GM19043 (cell line): Measurements from ENCODE around the gene OGFOD1.
"Not testable (repeated sequence)": the region's sequence is repeated elsewhere in the genome, so short reads cannot be mapped to it uniquely, and the experiment has no call there.

ENCODE experiments used
- ATAC-seq: cut with Tn5 transposase; IDR thresholded peaks from one replicate; pipeline ENCODE4 v1.9.1; 2021; ENCODE audit warnings: low read depth; ENCODE audit not compliant: unreplicated experiment

Gene OGFOD1

DNA sequence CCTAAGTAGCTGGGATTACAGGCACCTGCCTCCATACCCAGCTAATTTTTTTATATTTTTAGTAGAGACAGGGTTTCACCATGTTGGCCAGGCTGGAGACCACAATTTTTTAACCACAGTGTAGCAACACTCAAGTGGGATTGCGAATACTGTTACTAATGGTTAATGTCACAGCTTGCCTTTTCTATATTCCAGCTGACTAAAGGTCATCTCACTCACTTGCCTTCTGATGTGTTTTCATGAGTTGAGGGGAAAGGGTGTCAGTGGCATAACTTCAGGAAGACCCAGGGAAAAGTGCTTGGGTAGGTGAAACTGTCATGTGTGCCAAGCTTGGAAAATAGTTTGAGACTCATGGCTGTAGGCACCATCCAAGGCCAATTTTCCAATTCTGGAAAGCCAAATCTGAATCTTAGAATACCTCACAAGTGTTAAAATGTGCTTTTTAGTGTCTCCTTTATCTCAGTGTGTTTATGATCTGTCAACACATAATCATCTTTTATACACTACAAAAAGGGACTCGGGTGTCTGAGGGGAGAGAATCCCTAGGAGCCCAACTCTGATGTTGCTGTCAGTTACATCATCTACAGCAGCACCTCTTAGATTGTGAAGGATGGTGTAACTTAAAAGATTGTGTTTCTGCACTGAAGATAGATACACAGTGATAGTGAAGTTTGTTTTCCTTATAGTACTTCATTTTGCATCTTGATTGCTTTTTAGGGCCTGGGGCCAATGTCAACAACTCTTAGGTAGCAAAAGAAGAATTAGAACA, 27.1 kb downstream of the OGFOD1 start:
- no peak for ATAC-seq

GRCh38 chr16:56479469-56479868, 28.1 kb downstream of the OGFOD1 start:
- ATAC-seq: no peak

DNA sequence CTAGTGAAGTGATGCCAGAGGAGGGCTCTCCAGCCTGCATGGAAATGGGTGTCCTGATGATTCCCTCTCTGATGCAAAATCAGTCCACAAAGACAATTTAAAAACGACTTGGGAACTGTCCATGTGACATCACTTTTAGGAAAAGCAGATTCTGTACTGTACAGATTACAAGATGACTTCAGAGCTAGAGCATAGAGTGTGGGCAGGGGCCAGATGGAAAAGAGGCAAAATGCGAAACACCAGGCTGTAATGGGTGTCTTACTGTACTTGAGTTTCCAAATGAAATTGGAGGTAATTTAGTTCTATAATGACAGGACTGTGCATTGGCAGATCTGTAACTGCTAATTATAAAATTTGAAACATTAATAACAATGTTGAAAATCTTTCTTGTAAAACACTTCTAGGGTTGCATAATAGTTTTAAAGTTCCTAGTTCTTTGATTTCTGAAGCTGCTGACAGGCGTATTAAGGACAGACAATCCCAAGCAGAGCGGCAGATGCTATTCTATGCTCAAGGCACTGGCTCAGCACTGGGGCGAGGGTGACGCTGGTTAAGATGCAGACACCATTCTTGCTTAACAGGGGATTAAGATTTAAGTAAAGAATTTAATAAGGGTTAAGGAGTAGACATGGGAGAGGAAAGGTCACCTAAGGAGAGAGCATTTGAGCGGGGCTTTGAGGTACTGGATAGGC, 29.6 kb downstream of the OGFOD1 start:
- ATAC-seq: no peak

GRCh38 chr16:56481468-56482122, 30.2 kb downstream of the OGFOD1 start:
- no peak for ATAC-seq

GRCh38 chr16:56482683-56483236, 31.4 kb downstream of the OGFOD1 start:
- no peak for ATAC-seq

DNA sequence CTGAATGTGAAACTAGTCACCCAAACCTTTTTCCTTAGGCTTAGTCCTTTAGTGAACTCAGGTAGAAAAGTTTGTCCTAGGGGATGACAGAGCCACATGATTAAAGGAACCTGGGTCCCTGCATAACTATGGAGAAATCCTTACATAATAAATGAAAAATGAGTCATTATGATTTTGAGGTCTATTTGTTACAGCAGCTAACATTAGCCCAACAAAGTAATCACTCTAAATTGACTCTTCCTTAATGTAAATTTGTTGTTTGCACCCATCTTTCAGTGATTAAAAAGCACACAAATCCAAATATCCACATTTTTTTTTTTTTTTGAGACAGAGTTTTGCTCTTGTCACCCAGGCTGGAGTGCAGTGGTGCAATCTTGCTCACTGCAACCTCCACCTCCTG, 32.0 kb downstream of the OGFOD1 start:
- ATAC-seq: no peak

- no peak for ATAC-seq
These were observed 36.7 kb downstream of the OGFOD1 start for GRCh38 chr16:56488035-56488434.

DNA sequence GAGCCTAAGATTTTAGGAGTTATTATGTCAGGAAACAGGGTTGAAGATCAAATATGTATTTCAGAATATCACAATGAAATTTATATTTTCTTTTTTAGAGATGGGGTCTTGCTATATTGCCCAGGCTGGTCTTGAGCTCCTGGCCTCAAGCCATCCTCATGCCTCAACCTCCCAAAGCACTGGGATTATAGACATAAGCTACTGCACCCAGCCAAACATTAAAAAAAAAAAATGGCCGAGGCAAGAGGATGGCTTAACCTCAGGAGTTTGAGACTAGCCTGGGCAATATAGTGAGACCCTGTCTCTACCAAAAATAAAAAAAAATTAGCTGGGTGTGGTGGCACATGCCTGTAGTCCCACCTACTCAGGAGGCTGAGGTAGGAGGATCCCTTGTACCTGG, 37.5 kb downstream of the OGFOD1 start:
- ATAC-seq: not testable (repeated sequence)

DNA sequence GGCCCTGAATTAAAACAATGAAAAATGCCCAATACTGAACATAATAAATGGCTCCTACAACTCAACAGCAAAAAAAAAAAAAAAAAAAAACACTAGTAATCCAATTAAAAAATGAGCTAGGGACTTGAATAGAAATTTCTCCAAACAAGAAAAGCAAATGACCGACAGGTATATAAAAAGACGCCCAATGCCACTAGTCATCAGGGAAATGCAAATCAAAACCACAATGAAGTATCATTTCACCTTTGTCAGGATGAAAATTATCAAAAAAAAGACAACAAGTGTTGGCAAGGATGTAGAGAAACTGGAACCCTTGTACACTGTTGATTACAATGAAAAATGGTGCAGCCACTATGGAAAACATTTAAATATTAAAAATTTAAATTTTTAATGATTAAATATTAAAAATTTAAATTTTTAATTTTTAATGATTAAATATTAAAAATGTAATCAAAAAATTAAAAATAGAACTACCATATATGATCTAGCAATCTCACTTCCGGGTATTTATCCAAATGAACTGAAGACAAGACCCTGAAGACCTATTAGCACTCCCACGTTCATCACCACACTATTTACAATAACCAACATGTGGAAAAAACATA, 40.4 kb downstream of the OGFOD1 start:
- no peak for ATAC-seq

DNA sequence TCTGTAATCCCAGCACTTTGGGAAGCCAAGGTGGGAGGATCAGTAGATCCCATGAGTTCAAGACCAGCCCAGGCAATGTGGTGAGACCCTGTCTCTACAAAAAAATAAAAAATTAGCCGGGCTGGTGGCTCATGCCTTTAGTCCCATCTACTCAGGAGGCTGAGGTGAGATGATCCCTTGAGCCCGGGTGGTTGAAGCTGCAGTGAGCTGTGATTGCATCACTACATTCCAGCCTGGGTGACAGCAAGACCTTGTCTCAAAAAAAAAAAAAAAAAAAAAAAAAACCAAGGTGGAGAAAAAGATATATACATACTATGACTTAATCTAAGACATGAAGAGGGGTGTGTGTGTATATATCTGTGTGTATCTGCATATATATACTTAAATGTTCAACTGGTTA, 41.8 kb downstream of the OGFOD1 start:
- ATAC-seq: no peak

DNA sequence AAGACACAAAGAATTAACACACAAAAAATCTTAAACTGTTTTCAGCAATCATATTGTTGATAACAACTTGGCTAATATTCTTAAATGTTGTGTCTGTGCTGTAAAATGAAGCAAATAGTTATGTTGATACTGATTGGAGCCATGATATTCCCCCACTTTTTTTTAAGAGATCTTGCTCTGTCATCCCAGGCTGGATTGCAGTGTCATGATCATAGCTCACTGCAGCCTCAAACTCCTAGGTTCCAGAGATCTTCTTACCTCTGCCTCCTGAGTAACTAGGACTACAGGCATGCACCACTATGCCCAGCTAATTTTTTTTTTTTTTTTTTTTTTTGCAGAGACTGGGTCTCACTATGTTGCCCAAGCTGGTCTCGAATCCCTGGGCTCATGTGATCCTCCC, 42.5 kb downstream of the OGFOD1 start:
- ATAC-seq: no peak

DNA sequence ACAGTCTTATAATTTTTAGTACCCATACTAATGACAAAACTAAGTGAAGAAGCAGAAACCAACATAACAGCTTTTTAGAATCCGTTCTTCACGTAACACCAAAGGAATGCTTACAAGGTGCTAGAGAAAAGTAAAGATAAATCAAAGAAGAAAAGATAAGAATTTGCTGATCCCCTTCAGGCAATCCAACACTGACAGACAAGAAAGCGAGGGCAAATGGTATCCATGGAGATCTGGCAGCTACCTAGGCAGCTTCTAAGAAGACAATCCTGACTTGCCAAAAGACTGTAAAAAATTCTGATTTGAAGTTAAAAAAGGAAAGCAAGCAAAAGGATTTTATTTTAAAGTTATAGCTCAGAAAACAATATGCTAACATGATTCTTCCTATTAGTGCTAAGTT, 53.8 kb downstream of the OGFOD1 start:
- ATAC-seq: no peak

- no peak for ATAC-seq
These were observed 55.6 kb downstream of the OGFOD1 start for GRCh38 chr16:56506941-56507340.

DNA sequence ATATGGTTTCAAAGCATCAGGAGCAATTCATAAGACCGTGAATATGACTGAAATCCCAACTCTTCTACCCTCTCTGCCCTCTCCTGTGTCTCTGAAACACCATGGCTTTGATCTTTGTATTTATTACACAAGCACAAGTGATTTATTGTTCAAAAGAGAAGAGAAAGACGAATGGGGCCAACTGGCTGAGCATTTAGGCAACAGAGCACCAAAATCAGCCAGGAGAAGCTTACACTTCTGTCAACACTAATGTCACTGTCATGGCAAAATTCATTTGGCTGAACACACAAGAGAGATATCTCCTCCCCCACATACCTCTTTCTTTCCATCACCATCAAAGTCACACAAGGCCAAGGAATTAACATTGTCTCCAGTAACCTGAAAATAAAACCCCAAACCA, 59.2 kb downstream of the OGFOD1 start:
- no peak for ATAC-seq

DNA sequence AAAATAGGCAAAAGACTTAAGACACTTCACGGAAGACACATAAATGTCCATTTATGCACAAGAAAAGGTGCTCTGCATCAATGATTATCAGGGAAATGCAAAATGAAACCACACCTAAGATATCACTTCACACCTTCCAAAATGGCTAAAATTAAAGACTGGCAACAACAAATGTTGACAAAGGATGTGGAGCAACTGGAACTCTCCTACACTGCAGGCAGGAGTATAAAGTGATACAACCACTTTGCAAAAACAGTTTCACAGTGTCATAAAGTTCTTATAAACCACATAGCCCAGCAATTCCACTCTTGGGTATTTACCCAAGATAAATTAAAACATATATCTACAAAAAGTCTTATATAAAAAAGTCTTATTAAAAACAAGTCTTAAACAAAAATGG, 60.7 kb downstream of the OGFOD1 start:
- no peak for ATAC-seq

GRCh38 chr16:56513091-56513490, 61.7 kb downstream of the OGFOD1 start:
- no peak for ATAC-seq

- no peak for ATAC-seq
These were observed 62.6 kb downstream of the OGFOD1 start for GRCh38 chr16:56513972-56514371.

DNA sequence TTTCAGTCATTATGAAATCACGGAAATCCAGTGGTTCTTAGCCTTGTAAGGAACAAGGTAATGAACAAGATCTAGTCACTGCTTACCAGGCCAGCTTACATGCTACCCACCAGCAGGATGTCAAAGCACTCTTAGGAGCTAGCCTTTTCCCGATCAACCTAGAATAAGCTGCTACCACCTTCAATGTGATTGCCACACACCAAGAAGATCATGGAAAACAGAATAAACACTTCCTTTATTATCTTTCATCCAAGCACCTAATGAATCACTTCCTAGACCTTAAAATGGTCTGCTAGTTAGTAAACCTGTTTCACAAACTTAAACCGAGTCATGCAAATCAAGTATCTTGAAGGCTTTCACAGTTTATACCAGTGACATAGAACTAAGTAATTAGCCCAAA, 63.5 kb downstream of the OGFOD1 start:
- no peak for ATAC-seq

DNA sequence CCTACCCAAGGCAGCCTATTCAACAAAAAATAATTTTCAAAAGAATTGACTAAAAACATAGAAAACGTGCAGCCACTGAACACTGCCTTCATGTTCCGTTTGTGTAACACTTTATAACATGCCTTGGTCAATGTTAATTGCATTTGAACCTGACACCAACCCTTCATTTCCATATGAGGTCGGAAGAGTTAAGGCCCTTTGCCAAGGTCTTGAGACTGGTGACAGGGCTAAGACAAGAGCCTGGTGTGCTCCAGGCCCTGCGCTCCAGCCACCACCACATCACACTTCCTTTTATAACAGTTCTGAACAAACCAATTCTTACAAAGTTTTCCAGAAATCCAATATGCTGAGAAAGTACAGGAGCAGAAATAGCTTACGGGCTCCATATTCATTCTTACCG, 64.3 kb downstream of the OGFOD1 start:
- no peak for ATAC-seq

GRCh38 chr16:56517206-56517605, 65.9 kb downstream of the OGFOD1 start:
- ATAC-seq: no peak

DNA sequence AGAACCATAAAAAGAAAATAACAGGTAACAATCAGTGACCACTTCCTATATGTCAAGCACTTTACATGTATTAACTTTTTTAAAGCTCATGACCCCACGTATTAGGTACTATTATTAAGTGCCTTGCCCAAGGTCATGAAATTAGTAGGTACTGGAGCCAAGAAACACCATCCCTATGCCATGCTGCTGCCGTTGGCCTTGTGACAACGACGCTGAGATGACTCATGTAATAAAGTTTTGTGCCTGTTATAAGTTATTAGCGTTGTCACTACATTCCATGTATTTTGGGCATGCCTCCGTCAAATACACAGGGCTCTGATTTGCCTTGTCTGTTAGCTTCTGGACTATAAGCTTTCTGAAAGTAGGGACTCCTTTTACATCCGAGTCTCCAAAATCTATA, 67.1 kb downstream of the OGFOD1 start:
- ATAC-seq: no peak
